GM20431 (cell line): ENCODE results near the gene TCP11L2.

ENCODE experiments used
- in situ Hi-C: fragments of 300-500 bp; cut with MseI, MboI; formaldehyde crosslinking; loops from one replicate; pipeline ENCODE4 v1.15.0; 2020; ENCODE audit warnings: low sequenced_read_pairs; ENCODE audit not compliant: unreplicated experiment

TCP11L2 gene

GRCh38 chr12:106386813-106387535 is 84.4 kb downstream of the TCP11L2 start:
- in situ Hi-C loops: loop anchor here (10.0 to 25.0 kb wide), 2 partner anchors 528 to 725 kb away; no protein-coding TSS in a partner anchor

GRCh38 chr12:106387848-106388377 is 85.4 kb downstream of the TCP11L2 start:
- in situ Hi-C loops: loop anchor here (10.0 to 25.0 kb wide), 2 partner anchors 527 to 724 kb away; no protein-coding TSS in a partner anchor

DNA sequence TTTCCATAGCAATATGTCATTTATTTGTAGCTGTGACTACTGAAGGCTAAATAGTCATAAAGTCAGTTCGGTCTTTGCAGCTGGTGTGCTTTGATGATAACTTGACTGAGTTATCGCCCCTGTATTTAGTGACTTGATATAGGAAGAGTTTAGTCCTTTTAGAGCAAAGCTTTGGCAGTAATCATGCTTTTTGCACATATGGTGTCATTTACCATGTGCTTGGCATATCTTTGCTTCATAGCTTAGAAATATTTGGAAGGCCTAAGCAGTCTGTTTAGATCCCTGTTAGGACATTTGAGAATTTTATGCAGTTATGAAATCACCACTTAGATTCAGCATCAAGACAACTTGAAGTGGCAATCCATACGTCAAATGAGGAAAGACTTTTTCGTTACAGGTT is 86.6 kb downstream of the TCP11L2 start:
- in situ Hi-C loops: loop anchor here (10.0 to 25.0 kb wide), 2 partner anchors 526 to 723 kb away; no protein-coding TSS in a partner anchor

- in situ Hi-C loops: loop anchor here (25.0 kb wide), 1 partner anchor 720 kb away; no protein-coding TSS in a partner anchor
Measured at GRCh38 chr12:106392759-106393158, 90.2 kb downstream of the TCP11L2 start.
